Vagina (tissue), 2 donors: ENCODE results near the gene SKOR1.

Experiments
- POLR2AphosphoS5 ChIP-seq, 2 donors: sonication (generic); formaldehyde crosslinking; IDR thresholded peaks; one replicate each; pipeline ENCODE4 v1.9.0; 2017; ENCODE audit warnings: antibody characterized with exemption in 2 of 2, mild to moderate bottlenecking in 2 of 2, low read depth in 1 of 2; ENCODE audit not compliant: insufficient read depth in 1 of 2
- TF ChIP-seq, protein P1 (sequence below), 3 experiments: fragments of 450-650 bp in 2 of 3; fragments of 200-600 bp in 1 of 3; sonication (generic) in 1 of 3; IDR thresholded peaks; one replicate each; pipeline ENCODE4 v1.5.1; 2017 to 2019; ENCODE audit warnings: antibody characterized with exemption in 3 of 3, mild to moderate bottlenecking in 2 of 3, moderate library complexity in 2 of 3

DNA sequence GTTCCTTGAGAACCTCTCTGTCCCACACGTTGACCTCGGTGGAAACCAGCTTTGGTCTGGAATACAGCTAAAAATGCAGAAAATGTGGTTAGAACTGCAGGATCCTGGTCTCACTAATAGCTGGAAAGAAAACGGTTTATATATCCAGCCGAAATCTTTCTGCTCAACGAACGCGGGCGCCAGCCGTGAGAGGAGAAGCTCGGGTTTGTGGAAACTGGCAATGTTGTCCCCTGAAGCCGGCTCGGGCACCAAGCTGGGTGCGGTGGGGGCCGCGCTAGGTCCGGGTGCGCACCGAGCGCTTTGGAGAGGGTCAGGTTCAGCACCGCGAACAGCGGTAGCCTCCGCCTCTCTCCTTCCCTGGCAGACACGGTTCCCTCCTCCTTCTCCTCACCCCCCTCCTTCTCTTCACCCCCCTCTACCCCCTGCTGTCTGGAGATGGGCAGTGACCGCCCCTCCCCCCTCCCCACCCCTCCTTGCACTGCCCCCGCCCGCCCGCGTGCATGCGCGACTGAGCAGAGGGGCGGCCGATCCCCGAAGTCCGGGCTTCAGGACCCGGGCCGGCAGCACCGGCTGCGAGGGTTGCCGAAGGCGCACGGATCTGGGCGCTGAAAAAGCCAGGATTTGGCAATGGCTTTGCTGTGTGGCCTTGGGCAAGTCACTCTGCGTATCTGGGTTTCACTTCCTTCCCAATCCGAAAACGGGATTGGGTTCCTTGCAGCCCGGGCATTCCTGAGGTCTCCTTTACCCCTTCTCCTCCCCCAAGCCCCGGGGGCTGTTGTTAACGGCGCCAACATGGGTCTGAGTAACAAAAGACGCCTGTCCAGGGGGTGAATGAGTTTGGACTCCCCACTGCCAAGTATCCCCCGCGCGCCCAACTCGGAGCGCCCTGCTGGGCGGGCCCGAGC, at the start of gene SKOR1:
- TF ChIP-seq, protein P1, sequence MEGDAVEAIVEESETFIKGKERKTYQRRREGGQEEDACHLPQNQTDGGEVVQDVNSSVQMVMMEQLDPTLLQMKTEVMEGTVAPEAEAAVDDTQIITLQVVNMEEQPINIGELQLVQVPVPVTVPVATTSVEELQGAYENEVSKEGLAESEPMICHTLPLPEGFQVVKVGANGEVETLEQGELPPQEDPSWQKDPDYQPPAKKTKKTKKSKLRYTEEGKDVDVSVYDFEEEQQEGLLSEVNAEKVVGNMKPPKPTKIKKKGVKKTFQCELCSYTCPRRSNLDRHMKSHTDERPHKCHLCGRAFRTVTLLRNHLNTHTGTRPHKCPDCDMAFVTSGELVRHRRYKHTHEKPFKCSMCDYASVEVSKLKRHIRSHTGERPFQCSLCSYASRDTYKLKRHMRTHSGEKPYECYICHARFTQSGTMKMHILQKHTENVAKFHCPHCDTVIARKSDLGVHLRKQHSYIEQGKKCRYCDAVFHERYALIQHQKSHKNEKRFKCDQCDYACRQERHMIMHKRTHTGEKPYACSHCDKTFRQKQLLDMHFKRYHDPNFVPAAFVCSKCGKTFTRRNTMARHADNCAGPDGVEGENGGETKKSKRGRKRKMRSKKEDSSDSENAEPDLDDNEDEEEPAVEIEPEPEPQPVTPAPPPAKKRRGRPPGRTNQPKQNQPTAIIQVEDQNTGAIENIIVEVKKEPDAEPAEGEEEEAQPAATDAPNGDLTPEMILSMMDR (IDR thresholded peaks at IDR 0.05), result no peak
- TF ChIP-seq POLR2AphosphoS5 (IDR thresholded peaks at IDR 0.05; ENCODE audit: insufficient read depth in 1 of 2, low read depth in 1 of 2), result no peak
